ENCODE measurements around the gene ACTL6A. TPM values are rescaled to one million over a fixed set of nuclear protein-coding genes. Genes with fewer than 3 reads are reported as not detected.

ACTL6A gene
- total RNA-seq, 1 donor from 2014 or later: 23.9 TPM

DNA sequence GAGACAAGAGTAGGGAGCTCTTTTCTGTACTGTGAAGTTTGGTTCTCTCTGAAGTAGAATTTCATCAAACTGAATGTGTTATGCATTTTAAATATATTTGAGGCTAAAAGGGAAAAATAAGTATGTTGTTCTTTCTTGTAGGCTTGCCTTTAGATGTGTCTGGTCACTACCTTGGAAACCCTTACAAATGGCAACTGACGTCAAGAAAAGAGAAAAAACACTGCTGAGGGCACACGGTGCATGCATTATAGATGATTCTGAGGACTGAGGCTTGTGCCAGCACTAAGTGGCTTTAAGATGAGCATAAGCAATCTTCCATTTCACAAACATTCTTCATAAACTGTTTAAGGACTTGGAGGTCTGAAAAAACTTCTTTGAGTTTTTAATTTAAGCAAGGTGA is 31.1 kb upstream of the ACTL6A start:
- no peaks in the 10 kb centered on the region for H3K27me3 ChIP-seq

DNA sequence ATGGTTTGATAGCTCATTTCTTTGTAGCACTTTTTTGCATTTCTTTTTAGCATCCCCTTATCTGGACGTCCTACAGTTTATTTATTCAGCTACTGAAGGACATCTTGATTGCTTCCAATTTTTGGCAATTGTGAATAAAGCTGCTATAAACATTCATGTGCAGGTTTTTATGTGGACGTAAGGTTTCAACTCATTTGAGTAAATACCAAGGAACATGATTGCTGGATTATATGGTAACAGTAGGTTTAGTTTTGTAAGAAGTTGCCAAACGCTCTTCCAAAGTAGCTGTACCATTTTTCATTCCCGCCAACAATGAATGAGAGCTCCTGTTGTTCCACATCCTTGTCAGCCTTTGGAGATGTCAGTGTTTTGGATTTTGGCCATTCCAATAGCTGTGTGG is 29.5 kb upstream of the ACTL6A start:
- TF ChIP-seq, protein P1, sequence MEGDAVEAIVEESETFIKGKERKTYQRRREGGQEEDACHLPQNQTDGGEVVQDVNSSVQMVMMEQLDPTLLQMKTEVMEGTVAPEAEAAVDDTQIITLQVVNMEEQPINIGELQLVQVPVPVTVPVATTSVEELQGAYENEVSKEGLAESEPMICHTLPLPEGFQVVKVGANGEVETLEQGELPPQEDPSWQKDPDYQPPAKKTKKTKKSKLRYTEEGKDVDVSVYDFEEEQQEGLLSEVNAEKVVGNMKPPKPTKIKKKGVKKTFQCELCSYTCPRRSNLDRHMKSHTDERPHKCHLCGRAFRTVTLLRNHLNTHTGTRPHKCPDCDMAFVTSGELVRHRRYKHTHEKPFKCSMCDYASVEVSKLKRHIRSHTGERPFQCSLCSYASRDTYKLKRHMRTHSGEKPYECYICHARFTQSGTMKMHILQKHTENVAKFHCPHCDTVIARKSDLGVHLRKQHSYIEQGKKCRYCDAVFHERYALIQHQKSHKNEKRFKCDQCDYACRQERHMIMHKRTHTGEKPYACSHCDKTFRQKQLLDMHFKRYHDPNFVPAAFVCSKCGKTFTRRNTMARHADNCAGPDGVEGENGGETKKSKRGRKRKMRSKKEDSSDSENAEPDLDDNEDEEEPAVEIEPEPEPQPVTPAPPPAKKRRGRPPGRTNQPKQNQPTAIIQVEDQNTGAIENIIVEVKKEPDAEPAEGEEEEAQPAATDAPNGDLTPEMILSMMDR (IDR thresholded peaks at IDR 0.05): no peak

More for the DNA sequence above, 31.1 kb upstream of the ACTL6A start:
- Histone ChIP-seq H3K4me3 (no peak overlapping the region), H3K36me3 (no peaks in the 10 kb centered on the region), H3K27ac (no peak overlapping the region), H3K4me1 (peaks cover 2 to 4% of the 10 kb centered on the region in 2 donors), H3K9me3 (no peaks in the 10 kb centered on the region)
- TF ChIP-seq, protein P1 (IDR thresholded peaks at IDR 0.05): no peak
- no peak for DNase-seq (ENCODE audit: low spot score in 2 of 2)
- intact Hi-C loops (cut with DNase I): no loop called here

DNA sequence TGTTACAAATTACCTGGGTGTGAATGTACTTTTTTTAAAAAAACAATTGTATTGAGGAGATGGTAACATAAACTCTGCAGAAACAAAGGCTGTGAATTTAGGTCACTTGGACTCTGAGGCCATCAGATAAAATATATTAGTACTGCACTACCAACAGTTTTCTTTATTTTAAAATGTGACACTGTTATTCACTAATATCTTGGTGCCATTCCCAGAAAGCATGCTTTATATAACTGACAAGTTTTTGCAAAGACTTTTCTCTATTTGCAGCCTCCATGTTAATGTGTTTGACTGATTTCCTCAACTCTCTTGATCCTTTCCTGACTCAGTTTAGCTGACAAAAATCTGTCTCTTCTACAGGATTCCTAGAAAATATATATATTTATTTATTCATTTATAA is 26.5 kb upstream of the ACTL6A start:
- H3K36me3 ChIP-seq: no peaks in the 10 kb centered on the region
- intact Hi-C loops (cut with DNase I): no loop called here
- no peak for DNase-seq (ENCODE audit: low spot score in 2 of 2)
- TF ChIP-seq, protein P1 (IDR thresholded peaks at IDR 0.05): no peak
- no peaks in the 10 kb centered on the region for H3K4me1 ChIP-seq
- H3K4me3 ChIP-seq: no peak overlapping the region
- H3K9me3 ChIP-seq: no peaks in the 10 kb centered on the region
- H3K27me3 ChIP-seq: no peaks in the 10 kb centered on the region
- no peak overlapping the region for H3K27ac ChIP-seq

More for the DNA sequence above, 29.5 kb upstream of the ACTL6A start:
- Histone ChIP-seq H3K4me3 (no peak overlapping the region), H3K4me1 (no peaks in the 10 kb centered on the region), H3K27ac (no peak overlapping the region), H3K9me3 (no peaks in the 10 kb centered on the region), H3K27me3 (no peaks in the 10 kb centered on the region), H3K36me3 (no peaks in the 10 kb centered on the region)
- no peak for DNase-seq (ENCODE audit: low spot score in 2 of 2)
- intact Hi-C loops (cut with DNase I): no loop called here

DNA sequence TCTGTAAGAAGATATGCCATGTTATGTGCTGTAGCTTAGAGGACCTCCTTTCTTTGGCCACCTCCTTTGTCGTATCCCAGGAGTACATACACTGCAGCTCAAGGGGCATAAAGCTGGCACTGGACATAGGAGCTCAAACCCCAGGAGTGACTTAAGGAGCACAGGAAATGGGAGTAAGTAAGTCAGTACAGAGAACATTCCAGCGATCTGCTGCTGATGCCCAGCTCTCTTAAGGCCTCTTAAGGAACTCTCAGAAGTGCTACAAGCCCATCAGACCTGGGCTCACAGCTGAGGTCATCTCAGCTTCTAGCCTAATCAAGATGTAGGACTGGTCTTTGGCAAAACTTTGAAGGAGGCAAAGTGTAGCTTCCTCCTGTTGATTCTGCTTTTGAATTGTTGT is 21.6 kb upstream of the ACTL6A start:
- Histone ChIP-seq H3K27me3 (no peaks in the 10 kb centered on the region), H3K36me3 (no peaks in the 10 kb centered on the region), H3K4me1 (no peaks in the 10 kb centered on the region), H3K27ac (no peak overlapping the region), H3K9me3 (no peaks in the 10 kb centered on the region), H3K4me3 (no peak overlapping the region)
- no peak for DNase-seq (ENCODE audit: low spot score in 2 of 2)
- TF ChIP-seq, protein P1 (IDR thresholded peaks at IDR 0.05): no peak
- intact Hi-C loops (cut with DNase I): no loop called here

DNA sequence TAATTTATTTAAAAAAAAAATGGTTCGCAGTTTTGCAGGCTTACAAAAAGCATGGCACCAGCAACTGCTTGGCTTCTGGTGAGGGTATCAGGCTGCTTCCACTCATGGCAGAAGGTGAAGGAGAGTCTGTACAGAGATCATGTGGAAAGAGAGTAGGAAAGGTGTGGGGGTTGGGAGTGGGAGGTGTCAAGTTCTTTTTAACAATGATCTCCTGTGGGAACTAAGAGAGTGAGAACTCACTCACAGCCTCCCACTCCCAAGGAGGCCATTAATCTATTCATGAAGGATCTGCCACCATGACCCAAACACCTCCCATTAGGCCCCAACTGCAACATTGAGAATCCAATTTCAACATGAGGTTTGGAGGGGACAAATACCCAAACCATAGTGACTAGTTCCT is 21.1 kb upstream of the ACTL6A start:
- Histone ChIP-seq H3K9me3 (no peaks in the 10 kb centered on the region), H3K4me3 (no peak overlapping the region), H3K4me1 (no peaks in the 10 kb centered on the region), H3K27me3 (no peaks in the 10 kb centered on the region), H3K36me3 (no peaks in the 10 kb centered on the region), H3K27ac (no peak overlapping the region)
- no peak for DNase-seq (ENCODE audit: low spot score in 2 of 2)
- intact Hi-C loops (cut with DNase I): no loop called here
- TF ChIP-seq, protein P1 (IDR thresholded peaks at IDR 0.05): no peak

DNA sequence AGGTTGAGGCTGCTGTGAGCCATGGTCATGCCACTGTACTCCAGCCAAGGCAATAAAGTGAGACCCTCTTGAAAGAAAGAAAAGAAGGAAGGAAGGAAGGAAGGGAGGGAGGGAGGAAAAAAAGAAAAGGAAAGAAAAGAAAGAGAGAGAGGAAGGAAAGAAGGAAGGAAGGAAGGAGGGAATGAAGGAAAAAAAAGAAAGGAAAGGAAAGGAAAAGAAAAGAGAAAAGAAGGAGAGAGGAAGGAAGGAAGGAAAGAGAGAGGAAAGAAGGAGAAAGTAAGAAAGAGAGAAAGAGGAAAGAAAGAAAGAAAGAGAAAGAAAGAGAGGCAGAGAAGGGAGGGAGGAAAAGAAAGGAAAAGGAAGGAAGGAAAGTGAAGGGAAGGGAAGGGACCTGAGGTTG is 20.4 kb upstream of the ACTL6A start:
- intact Hi-C loops (cut with DNase I): no loop called here
- Histone ChIP-seq H3K4me3 (no peak overlapping the region), H3K4me1 (no peaks in the 10 kb centered on the region), H3K27ac (no peak overlapping the region), H3K9me3 (no peaks in the 10 kb centered on the region), H3K27me3 (no peaks in the 10 kb centered on the region), H3K36me3 (no peaks in the 10 kb centered on the region)
- no peak for DNase-seq (ENCODE audit: low spot score in 2 of 2)
- TF ChIP-seq, protein P1 (IDR thresholded peaks at IDR 0.05): no peak
